ENCODE results near the gene NTM. TPM values are rescaled to one million over a fixed set of nuclear protein-coding genes. Genes with fewer than 3 reads are reported as not detected.
A peak's percentile ranks its signal among the peaks of the same experiment; 100 is the strongest.

NTM gene
- polyA plus RNA-seq (2013, experiment 1 of 2), result 5.6 TPM
- 5.1 TPM for polyA plus RNA-seq (2013, experiment 2 of 2)

- Histone ChIP-seq H3K27ac (replicated peaks; ENCODE audit: low read length) (no peak within 1 kb of the TSS), H2AFZ (ENCODE audit: low read length) (no peak within 1 kb of the TSS), H3K18ac (ENCODE audit: low read length) (no peak within 1 kb of the TSS), H4K8ac (ENCODE audit: low read depth, low read length) (no peak within 1 kb of the TSS), H2BK12ac (ENCODE audit: low read length) (no peak within 1 kb of the TSS), H2BK15ac (ENCODE audit: low read length) (no peak within 1 kb of the TSS), H2AK5ac (ENCODE audit: low read depth, low read length) (no peak within 1 kb of the TSS), H2BK120ac (ENCODE audit: low read depth, low read length) (no peak within 1 kb of the TSS), H2BK5ac (ENCODE audit: low read length) (no peak within 1 kb of the TSS), H3K36me3 (replicated peaks in 1 of 2; ENCODE audit: control insufficient read depth in 2 of 2, insufficient read depth in 2 of 2, low read length in 2 of 2) (no peaks in the 10 kb centered on the region), H3K4me2 (ENCODE audit: insufficient read depth, low read length, poor library complexity, severe bottlenecking) (no peak within 1 kb of the TSS), H3K4me3 (ENCODE audit: low read length in 2 of 2) (no peak within 1 kb of the TSS), H4K91ac (ENCODE audit: low read depth, low read length, poor library complexity) (no peak within 1 kb of the TSS), H3K9ac (ENCODE audit: low read depth, low read length, poor library complexity) (no peak within 1 kb of the TSS), H3K4ac (ENCODE audit: low read length) (no peak within 1 kb of the TSS), H3K9me3 (replicated peaks in 1 of 2; ENCODE audit: control insufficient read depth in 2 of 2, insufficient read depth in 1 of 2, low read depth in 1 of 2, low read length in 2 of 2) (no peaks in the 10 kb centered on the region), H3K23ac (ENCODE audit: low read depth, low read length, poor library complexity) (no peak within 1 kb of the TSS), H3K14ac (ENCODE audit: low read length) (no peak within 1 kb of the TSS), H3K27me3 (ENCODE audit: control insufficient read depth in 3 of 3, insufficient read depth in 3 of 3, low read depth in 1 of 3, low read length in 3 of 3) (peaks cover 0 to 29% (median 0%) of the 10 kb centered on the region in 3 experiments), H3K79me1 (ENCODE audit: low read depth, low read length) (no peaks in the 10 kb centered on the region), H3K4me1 (ENCODE audit: control insufficient read depth in 2 of 2, insufficient read depth in 1 of 2, low read depth in 1 of 2, low read length in 2 of 2) (peaks cover 0 to 18% of the 10 kb centered on the region in 2 donors)
- peak; percentile 27 for DNase-seq (ENCODE audit: low spot score)
- no CpG with 5 or more reads among the region's 7 CpGs for WGBS, 2 donors (ENCODE audit: extremely low coverage in 2 of 2, insufficient read length in 2 of 2, insufficient replicate concordance in 1 of 2)
These were observed at the start of gene NTM for GRCh38 chr11:131370090-131370751. NTM (plus strand) TSS chr11:131370615.

GRCh38 chr11:131324921-131325570, 45.4 kb upstream of the NTM start:
- Histone ChIP-seq H4K91ac (ENCODE audit: low read depth, low read length, poor library complexity) (no peak overlapping the region), H2AFZ (ENCODE audit: low read length) (no peak overlapping the region), H3K4ac (ENCODE audit: low read length) (no peak overlapping the region), H3K36me3 (replicated peaks in 1 of 2; ENCODE audit: control insufficient read depth in 2 of 2, insufficient read depth in 2 of 2, low read length in 2 of 2) (no peaks in the 10 kb centered on the region), H3K79me1 (ENCODE audit: low read depth, low read length) (no peaks in the 10 kb centered on the region), H3K4me1 (ENCODE audit: control insufficient read depth in 2 of 2, insufficient read depth in 1 of 2, low read depth in 1 of 2, low read length in 2 of 2) (peaks cover 0 to 3% of the 10 kb centered on the region in 2 donors), H4K8ac (ENCODE audit: low read depth, low read length) (no peak overlapping the region), H3K27me3 (ENCODE audit: control insufficient read depth in 3 of 3, insufficient read depth in 3 of 3, low read depth in 1 of 3, low read length in 3 of 3) (no peaks in the 10 kb centered on the region), H3K4me2 (ENCODE audit: insufficient read depth, low read length, poor library complexity, severe bottlenecking) (no peak overlapping the region), H2BK120ac (ENCODE audit: low read depth, low read length) (no peak overlapping the region), H2BK5ac (ENCODE audit: low read length) (no peak overlapping the region), H3K27ac (replicated peaks; ENCODE audit: low read length) (no peak overlapping the region), H3K23ac (ENCODE audit: low read depth, low read length, poor library complexity) (no peak overlapping the region), H2AK5ac (ENCODE audit: low read depth, low read length) (no peak overlapping the region), H2BK12ac (ENCODE audit: low read length) (no peak overlapping the region), H2BK15ac (ENCODE audit: low read length) (no peak overlapping the region), H3K14ac (ENCODE audit: low read length) (no peak overlapping the region), H3K9me3 (replicated peaks in 1 of 2; ENCODE audit: control insufficient read depth in 2 of 2, insufficient read depth in 1 of 2, low read depth in 1 of 2, low read length in 2 of 2) (peaks cover 0 to 2% of the 10 kb centered on the region in 2 donors), H3K4me3 (ENCODE audit: low read length in 2 of 2) (no peak overlapping the region), H3K18ac (ENCODE audit: low read length) (no peak overlapping the region), H3K9ac (ENCODE audit: low read depth, low read length, poor library complexity) (no peak overlapping the region)
- DNase-seq (ENCODE audit: low spot score), result no peak
- no CpG with 5 or more reads among the region's 11 CpGs for WGBS, 2 donors (ENCODE audit: extremely low coverage in 2 of 2, insufficient read length in 2 of 2, insufficient replicate concordance in 1 of 2)

- no CpG with 5 or more reads among the region's 4 CpGs for WGBS, 2 donors (ENCODE audit: extremely low coverage in 2 of 2, insufficient read length in 2 of 2, insufficient replicate concordance in 1 of 2)
- DNase-seq (ENCODE audit: low spot score), result no peak
These were observed 43.6 kb upstream of the NTM start for GRCh38 chr11:131326829-131327228.

GRCh38 chr11:131327421-131327820, 43.0 kb upstream of the NTM start:
- Histone ChIP-seq H2BK5ac (ENCODE audit: low read length) (no peak overlapping the region), H3K27me3 (ENCODE audit: control insufficient read depth in 3 of 3, insufficient read depth in 3 of 3, low read depth in 1 of 3, low read length in 3 of 3) (no peaks in the 10 kb centered on the region), H3K9ac (ENCODE audit: low read depth, low read length, poor library complexity) (no peak overlapping the region), H3K36me3 (replicated peaks in 1 of 2; ENCODE audit: control insufficient read depth in 2 of 2, insufficient read depth in 2 of 2, low read length in 2 of 2) (no peaks in the 10 kb centered on the region), H3K27ac (replicated peaks; ENCODE audit: low read length) (no peak overlapping the region), H3K18ac (ENCODE audit: low read length) (no peak overlapping the region), H3K14ac (ENCODE audit: low read length) (no peak overlapping the region), H2AK5ac (ENCODE audit: low read depth, low read length) (no peak overlapping the region), H3K4ac (ENCODE audit: low read length) (no peak overlapping the region), H3K9me3 (replicated peaks in 1 of 2; ENCODE audit: control insufficient read depth in 2 of 2, insufficient read depth in 1 of 2, low read depth in 1 of 2, low read length in 2 of 2) (peaks cover 0 to 3% of the 10 kb centered on the region in 2 donors), H2BK120ac (ENCODE audit: low read depth, low read length) (no peak overlapping the region), H3K4me3 (ENCODE audit: low read length in 2 of 2) (no peak overlapping the region), H3K23ac (ENCODE audit: low read depth, low read length, poor library complexity) (no peak overlapping the region), H3K79me1 (ENCODE audit: low read depth, low read length) (no peaks in the 10 kb centered on the region), H4K8ac (ENCODE audit: low read depth, low read length) (no peak overlapping the region), H3K4me1 (ENCODE audit: control insufficient read depth in 2 of 2, insufficient read depth in 1 of 2, low read depth in 1 of 2, low read length in 2 of 2) (peaks cover 0 to 3% of the 10 kb centered on the region in 2 donors), H3K4me2 (ENCODE audit: insufficient read depth, low read length, poor library complexity, severe bottlenecking) (no peak overlapping the region), H2AFZ (ENCODE audit: low read length) (no peak overlapping the region), H2BK15ac (ENCODE audit: low read length) (no peak overlapping the region), H4K91ac (ENCODE audit: low read depth, low read length, poor library complexity) (no peak overlapping the region), H2BK12ac (ENCODE audit: low read length) (no peak overlapping the region)
- DNase-seq (ENCODE audit: low spot score), result no peak
- WGBS, 2 donors (ENCODE audit: extremely low coverage in 2 of 2, insufficient read length in 2 of 2, insufficient replicate concordance in 1 of 2), result no CpG with 5 or more reads among the region's 5 CpGs

More at GRCh38 chr11:131326829-131327228, 43.6 kb upstream of the NTM start:
- Histone ChIP-seq H2BK5ac (ENCODE audit: low read length) (no peak overlapping the region), H3K27me3 (ENCODE audit: control insufficient read depth in 3 of 3, insufficient read depth in 3 of 3, low read depth in 1 of 3, low read length in 3 of 3) (no peaks in the 10 kb centered on the region), H2AFZ (ENCODE audit: low read length) (no peak overlapping the region), H3K9ac (ENCODE audit: low read depth, low read length, poor library complexity) (no peak overlapping the region), H2BK12ac (ENCODE audit: low read length) (no peak overlapping the region), H3K4me1 (ENCODE audit: control insufficient read depth in 2 of 2, insufficient read depth in 1 of 2, low read depth in 1 of 2, low read length in 2 of 2) (peaks cover 0 to 3% of the 10 kb centered on the region in 2 donors), H3K4me2 (ENCODE audit: insufficient read depth, low read length, poor library complexity, severe bottlenecking) (no peak overlapping the region), H3K14ac (ENCODE audit: low read length) (no peak overlapping the region), H4K91ac (ENCODE audit: low read depth, low read length, poor library complexity) (no peak overlapping the region), H3K79me1 (ENCODE audit: low read depth, low read length) (no peaks in the 10 kb centered on the region), H3K4ac (ENCODE audit: low read length) (no peak overlapping the region), H4K8ac (ENCODE audit: low read depth, low read length) (no peak overlapping the region), H3K23ac (ENCODE audit: low read depth, low read length, poor library complexity) (no peak overlapping the region), H3K18ac (ENCODE audit: low read length) (no peak overlapping the region), H3K9me3 (replicated peaks in 1 of 2; ENCODE audit: control insufficient read depth in 2 of 2, insufficient read depth in 1 of 2, low read depth in 1 of 2, low read length in 2 of 2) (peaks cover 0 to 3% of the 10 kb centered on the region in 2 donors), H2AK5ac (ENCODE audit: low read depth, low read length) (no peak overlapping the region), H2BK120ac (ENCODE audit: low read depth, low read length) (no peak overlapping the region), H3K4me3 (ENCODE audit: low read length in 2 of 2) (no peak overlapping the region), H2BK15ac (ENCODE audit: low read length) (no peak overlapping the region), H3K27ac (replicated peaks; ENCODE audit: low read length) (no peak overlapping the region), H3K36me3 (replicated peaks in 1 of 2; ENCODE audit: control insufficient read depth in 2 of 2, insufficient read depth in 2 of 2, low read length in 2 of 2) (no peaks in the 10 kb centered on the region)

Measured in neuronal stem cell (in vitro differentiated cells).